Neural cell (in vitro differentiated cells): ENCODE data around the gene ADRM1. TPM values are rescaled to one million over a fixed set of nuclear protein-coding genes. Genes with fewer than 3 reads are reported as not detected.

ENCODE experiments used
- H2AFZ ChIP-seq: fragments of 200-600, 300-800 bp; sonication (generic), shearing (Covaris generic); 2 replicates; pipeline ENCODE4 v1.6.0; 2014; ENCODE audit warnings: low read depth, mild to moderate bottlenecking, antibody characterized with exemption, low read length, moderate library complexity
- H3F3A ChIP-seq: fragments of 200-600 bp; shearing (Covaris generic); 2 replicates; pipeline ENCODE4 v1.6.1; 2016; ENCODE audit warnings: mild to moderate bottlenecking, moderate library complexity, mixed read lengths, antibody characterized with exemption, low read length; ENCODE audit not compliant: insufficient read depth, poor library complexity, severe bottlenecking
- H3K27ac ChIP-seq: fragments of 200-600, 300-800 bp; sonication (generic), shearing (Covaris generic); 2 replicates; pipeline ENCODE4 v1.5.1; 2014; ENCODE audit warnings: mild to moderate bottlenecking, low read length, moderate library complexity
- H3K27me3 ChIP-seq: fragments of 300-800, 200-600 bp; sonication (generic), shearing (Covaris generic); 2 replicates; pipeline ENCODE4 v1.6.0; 2014; ENCODE audit warnings: mild to moderate bottlenecking, low read depth, low read length, moderate library complexity; ENCODE audit not compliant: insufficient read depth
- H3K36me3 ChIP-seq: fragments of 300-800, 200-600 bp; sonication (generic), shearing (Covaris generic); 2 replicates; pipeline ENCODE4 v1.5.1; 2014; ENCODE audit warnings: mild to moderate bottlenecking, antibody characterized with exemption, low read length, moderate library complexity; ENCODE audit not compliant: insufficient read depth
- H3K4me2 ChIP-seq: fragments of 300-800, 200-600 bp; sonication (generic), shearing (Covaris generic); 2 replicates; pipeline ENCODE4 v1.6.0; 2014; ENCODE audit warnings: mild to moderate bottlenecking, low read length
- H3K4me3 ChIP-seq: fragments of 300-800, 200-600 bp; sonication (generic), shearing (Covaris generic); 2 replicates; pipeline ENCODE4 v1.5.1; 2014; ENCODE audit warnings: mild to moderate bottlenecking, low read length, moderate library complexity
- H3K79me2 ChIP-seq: fragments of 200-600 bp; shearing (Covaris generic); replicated peaks from 2 replicates; pipeline ENCODE4 v1.6.0; 2014; ENCODE audit warnings: mild to moderate bottlenecking, low read length, moderate library complexity; ENCODE audit not compliant: insufficient read depth
- H3K9ac ChIP-seq: fragments of 300-800, 200-600 bp; sonication (generic), shearing (Covaris generic); 2 replicates; pipeline ENCODE4 v1.6.1; 2016; ENCODE audit warnings: mild to moderate bottlenecking, low read length, mixed read lengths
- H3K9me2 ChIP-seq: fragments of 200-600 bp; shearing (Covaris generic); 2 replicates; pipeline ENCODE4 v1.6.1; 2016; ENCODE audit warnings: mild to moderate bottlenecking, low read length, mixed read lengths; ENCODE audit not compliant: insufficient read depth
- H3K9me3 ChIP-seq: fragments of 200-600, 300-800 bp; sonication (generic), shearing (Covaris generic); 2 replicates; pipeline ENCODE4 v1.6.1; 2016; ENCODE audit warnings: mild to moderate bottlenecking, mixed run types, low read length, moderate library complexity, mixed read lengths
- H4K20me1 ChIP-seq: fragments of 200-600 bp; shearing (Covaris generic); 2 replicates; pipeline ENCODE4 v1.6.1; 2016; ENCODE audit warnings: mild to moderate bottlenecking, mixed run types; ENCODE audit not compliant: insufficient read depth
- EP300 ChIP-seq: fragments of 450-650 bp; conservative IDR thresholded peaks from 2 replicates; pipeline ENCODE4 v1.6.1; 2014; ENCODE audit warnings: antibody characterized with exemption, mild to moderate bottlenecking, moderate library complexity; ENCODE audit not compliant: poor library complexity, severe bottlenecking
- EZH2 ChIP-seq: fragments of 200-600, 300-800 bp; shearing (Covaris generic), sonication (generic); IDR thresholded peaks from 2 replicates; pipeline ENCODE4 v1.6.1; 2014; ENCODE audit warnings: antibody characterized with exemption, low read length, borderline replicate concordance, mild to moderate bottlenecking; ENCODE audit not compliant: insufficient read depth, poor library complexity, severe bottlenecking
- MXI1 ChIP-seq: fragments of 450-650 bp; conservative IDR thresholded peaks from 2 replicates; pipeline ENCODE4 v1.6.1; 2014; ENCODE audit warnings: antibody characterized with exemption, mild to moderate bottlenecking; ENCODE audit not compliant: poor library complexity, severe bottlenecking
- POLR2AphosphoS5 ChIP-seq: IDR thresholded peaks from 2 replicates; pipeline ENCODE4 v1.6.1; 2012
- RAD21 ChIP-seq: fragments of 450-650 bp; conservative IDR thresholded peaks from 2 replicates; pipeline ENCODE4 v1.6.1; 2014; ENCODE audit warnings: antibody characterized with exemption, mild to moderate bottlenecking, moderate library complexity
- SMC3 ChIP-seq: fragments of 450-650 bp; conservative IDR thresholded peaks from 2 replicates; pipeline ENCODE4 v1.6.1; 2014; ENCODE audit warnings: antibody characterized with exemption, mild to moderate bottlenecking, moderate library complexity; ENCODE audit not compliant: poor library complexity
- TAF1 ChIP-seq: IDR thresholded peaks from 2 replicates; pipeline ENCODE4 v1.6.1; 2012; ENCODE audit warnings: low read depth
- polyA plus RNA-seq: library from polyadenylated mRNA; depleted of rRNA; stranded (reverse); fragments of >200 nt; gene quantifications from 2 replicates; pipeline ENCODE4 v1.2.3, GENCODE V29; 2014
- TF ChIP-seq, protein P1 (sequence below): fragments of 450-650 bp; IDR thresholded peaks from 2 replicates; pipeline ENCODE4 v1.5.1; 2014; ENCODE audit warnings: antibody characterized with exemption, mild to moderate bottlenecking, moderate library complexity; ENCODE audit not compliant: poor library complexity, severe bottlenecking
- TF ChIP-seq, protein P2 (sequence below): IDR thresholded peaks from 2 replicates; pipeline ENCODE4 v1.6.1; 2012; ENCODE audit warnings: borderline replicate concordance

The ADRM1 gene
- polyA plus RNA-seq, 1 donor from 2014 or later = 111 TPM

DNA sequence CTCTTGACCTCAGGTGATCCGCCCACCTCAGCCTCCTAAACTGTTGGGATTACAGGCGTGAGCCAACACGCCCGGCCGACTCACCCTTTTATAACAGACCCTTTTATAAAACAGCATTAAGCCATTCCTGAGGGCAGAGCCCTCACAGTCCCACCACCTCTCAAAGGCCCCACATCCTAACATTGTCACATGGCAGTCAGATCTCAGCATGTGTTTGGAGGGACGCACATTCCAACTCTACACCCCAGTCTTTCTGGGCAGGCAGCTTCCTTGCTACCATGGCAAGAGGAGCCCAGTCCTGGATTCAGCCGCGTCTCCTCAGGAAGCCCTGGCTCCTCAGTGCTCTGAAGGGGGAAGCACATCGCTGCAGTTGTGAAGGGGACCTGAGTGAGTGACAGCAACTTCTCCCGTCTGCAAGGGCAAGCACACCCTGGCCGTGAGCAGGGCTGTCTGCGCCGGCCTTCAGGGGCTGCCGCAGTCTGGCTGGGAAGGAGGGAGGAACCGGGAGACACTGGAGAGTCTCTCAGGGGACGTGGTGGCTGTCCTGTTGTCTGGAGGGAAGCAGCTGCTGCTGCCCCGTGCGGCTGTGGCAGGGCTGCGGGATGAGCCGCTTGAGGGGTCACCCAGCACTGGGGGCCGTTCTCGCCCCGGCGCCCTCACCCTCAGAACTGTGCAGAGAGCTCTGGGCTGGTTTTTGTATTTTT lies 48.6 kb upstream of the ADRM1 start:
- no peaks in the 10 kb centered on the region for H3K36me3 ChIP-seq
- H4K20me1 ChIP-seq = no peaks in the 10 kb centered on the region

DNA sequence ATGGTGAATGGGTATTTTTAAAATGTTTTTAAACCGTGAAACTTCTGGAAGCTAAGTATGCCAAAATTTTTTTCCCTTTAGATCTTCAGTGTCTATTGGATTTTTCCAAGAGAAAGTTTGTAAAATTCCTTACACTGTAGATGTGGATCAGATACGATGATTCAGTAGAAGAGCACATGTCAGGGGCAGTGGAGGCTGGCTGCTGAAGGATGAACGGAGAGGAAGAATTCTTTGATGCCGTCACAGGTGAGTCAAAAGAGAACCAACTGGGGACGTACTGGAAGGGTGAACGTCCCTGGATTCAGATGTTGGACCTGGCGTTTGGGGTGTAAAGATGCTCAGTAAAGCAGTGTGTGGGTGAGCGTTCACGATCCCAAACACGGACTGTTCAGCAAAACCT lies 46.8 kb upstream of the ADRM1 start:
- no peaks in the 10 kb centered on the region for H3K9me2 ChIP-seq
- no peak overlapping the region for H3K4me2 ChIP-seq
- no peak overlapping the region for H3K9ac ChIP-seq
- no peaks in the 10 kb centered on the region for H4K20me1 ChIP-seq
- H3K27ac ChIP-seq = no peak overlapping the region
- H3F3A ChIP-seq = no peaks in the 10 kb centered on the region
- no peaks in the 10 kb centered on the region for H3K36me3 ChIP-seq
- no peaks in the 10 kb centered on the region for H3K27me3 ChIP-seq
- H3K4me3 ChIP-seq = no peak overlapping the region
- no peak overlapping the region for H2AFZ ChIP-seq
- no peak for TF ChIP-seq EP300
- TF ChIP-seq, protein P1, sequence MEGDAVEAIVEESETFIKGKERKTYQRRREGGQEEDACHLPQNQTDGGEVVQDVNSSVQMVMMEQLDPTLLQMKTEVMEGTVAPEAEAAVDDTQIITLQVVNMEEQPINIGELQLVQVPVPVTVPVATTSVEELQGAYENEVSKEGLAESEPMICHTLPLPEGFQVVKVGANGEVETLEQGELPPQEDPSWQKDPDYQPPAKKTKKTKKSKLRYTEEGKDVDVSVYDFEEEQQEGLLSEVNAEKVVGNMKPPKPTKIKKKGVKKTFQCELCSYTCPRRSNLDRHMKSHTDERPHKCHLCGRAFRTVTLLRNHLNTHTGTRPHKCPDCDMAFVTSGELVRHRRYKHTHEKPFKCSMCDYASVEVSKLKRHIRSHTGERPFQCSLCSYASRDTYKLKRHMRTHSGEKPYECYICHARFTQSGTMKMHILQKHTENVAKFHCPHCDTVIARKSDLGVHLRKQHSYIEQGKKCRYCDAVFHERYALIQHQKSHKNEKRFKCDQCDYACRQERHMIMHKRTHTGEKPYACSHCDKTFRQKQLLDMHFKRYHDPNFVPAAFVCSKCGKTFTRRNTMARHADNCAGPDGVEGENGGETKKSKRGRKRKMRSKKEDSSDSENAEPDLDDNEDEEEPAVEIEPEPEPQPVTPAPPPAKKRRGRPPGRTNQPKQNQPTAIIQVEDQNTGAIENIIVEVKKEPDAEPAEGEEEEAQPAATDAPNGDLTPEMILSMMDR = no peak
- TF ChIP-seq POLR2AphosphoS5 = no peak
- no peak for TF ChIP-seq MXI1
- no peak for TF ChIP-seq EZH2
- TF ChIP-seq, protein P2, sequence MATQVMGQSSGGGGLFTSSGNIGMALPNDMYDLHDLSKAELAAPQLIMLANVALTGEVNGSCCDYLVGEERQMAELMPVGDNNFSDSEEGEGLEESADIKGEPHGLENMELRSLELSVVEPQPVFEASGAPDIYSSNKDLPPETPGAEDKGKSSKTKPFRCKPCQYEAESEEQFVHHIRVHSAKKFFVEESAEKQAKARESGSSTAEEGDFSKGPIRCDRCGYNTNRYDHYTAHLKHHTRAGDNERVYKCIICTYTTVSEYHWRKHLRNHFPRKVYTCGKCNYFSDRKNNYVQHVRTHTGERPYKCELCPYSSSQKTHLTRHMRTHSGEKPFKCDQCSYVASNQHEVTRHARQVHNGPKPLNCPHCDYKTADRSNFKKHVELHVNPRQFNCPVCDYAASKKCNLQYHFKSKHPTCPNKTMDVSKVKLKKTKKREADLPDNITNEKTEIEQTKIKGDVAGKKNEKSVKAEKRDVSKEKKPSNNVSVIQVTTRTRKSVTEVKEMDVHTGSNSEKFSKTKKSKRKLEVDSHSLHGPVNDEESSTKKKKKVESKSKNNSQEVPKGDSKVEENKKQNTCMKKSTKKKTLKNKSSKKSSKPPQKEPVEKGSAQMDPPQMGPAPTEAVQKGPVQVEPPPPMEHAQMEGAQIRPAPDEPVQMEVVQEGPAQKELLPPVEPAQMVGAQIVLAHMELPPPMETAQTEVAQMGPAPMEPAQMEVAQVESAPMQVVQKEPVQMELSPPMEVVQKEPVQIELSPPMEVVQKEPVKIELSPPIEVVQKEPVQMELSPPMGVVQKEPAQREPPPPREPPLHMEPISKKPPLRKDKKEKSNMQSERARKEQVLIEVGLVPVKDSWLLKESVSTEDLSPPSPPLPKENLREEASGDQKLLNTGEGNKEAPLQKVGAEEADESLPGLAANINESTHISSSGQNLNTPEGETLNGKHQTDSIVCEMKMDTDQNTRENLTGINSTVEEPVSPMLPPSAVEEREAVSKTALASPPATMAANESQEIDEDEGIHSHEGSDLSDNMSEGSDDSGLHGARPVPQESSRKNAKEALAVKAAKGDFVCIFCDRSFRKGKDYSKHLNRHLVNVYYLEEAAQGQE = no peak
- no peak for TF ChIP-seq TAF1
- no peak for TF ChIP-seq SMC3
- TF ChIP-seq RAD21 = no peak
- no peaks in the 10 kb centered on the region for H3K9me3 ChIP-seq
- H3K79me2 ChIP-seq = peaks cover 9% of the 10 kb centered on the region

More for the DNA sequence above, 48.6 kb upstream of the ADRM1 start:
- Histone ChIP-seq H3K9ac (no peak overlapping the region), H3K79me2 (peaks cover 16% of the 10 kb centered on the region), H2AFZ (no peak overlapping the region), H3K9me3 (no peaks in the 10 kb centered on the region), H3K4me3 (no peak overlapping the region), H3K9me2 (no peaks in the 10 kb centered on the region), H3K27me3 (no peaks in the 10 kb centered on the region), H3K4me2 (no peak overlapping the region), H3F3A (no peaks in the 10 kb centered on the region), H3K27ac (no peak overlapping the region)
- TF ChIP-seq RAD21 = no peak
- no peak for TF ChIP-seq EP300
- TF ChIP-seq TAF1 = no peak
- no peak for TF ChIP-seq MXI1
- TF ChIP-seq, protein P1 = no peak
- no peak for TF ChIP-seq SMC3
- TF ChIP-seq, protein P2 = no peak
- no peak for TF ChIP-seq POLR2AphosphoS5
- TF ChIP-seq EZH2 = no peak
